Large intestine (tissue), 3 donors: ENCODE data around the gene ARID3B. TPM values are rescaled to one million over a fixed set of nuclear protein-coding genes. Genes with fewer than 3 reads are reported as not detected.

Source experiments
- DNase-seq, 2 donors: peaks; one replicate each; pipeline versions ENCODE4 v3.0.0 to v3.0.0-alpha.2; 2013
- H3K27ac ChIP-seq: one replicate; pipeline ENCODE4 v1.5.1; 2013; ENCODE audit warnings: low read length
- H3K27me3 ChIP-seq: 2 replicates; pipeline ENCODE4 v1.6.1; 2013; ENCODE audit warnings: low read length; ENCODE audit not compliant: control insufficient read depth, insufficient read depth
- H3K36me3 ChIP-seq: 2 replicates; pipeline ENCODE4 v1.6.1; 2013; ENCODE audit warnings: low read length; ENCODE audit not compliant: control insufficient read depth, insufficient read depth
- H3K4me1 ChIP-seq: one replicate; pipeline ENCODE4 v1.6.1; 2013; ENCODE audit warnings: low read length; ENCODE audit not compliant: control insufficient read depth, insufficient read depth
- H3K4me3 ChIP-seq: one replicate; pipeline ENCODE4 v1.5.1; 2013; ENCODE audit warnings: low read length
- H3K9me3 ChIP-seq: one replicate; pipeline ENCODE4 v1.6.1; 2013; ENCODE audit warnings: mild to moderate bottlenecking, low read depth, low read length, moderate library complexity; ENCODE audit not compliant: control insufficient read depth
- WGBS: methylation state at CpG from one replicate; pipeline ENCODE4 v1.1.5; 2013; ENCODE audit warnings: low lambda C conversion rate; ENCODE audit not compliant: insufficient coverage; 5-methylcytosine and 5-hydroxymethylcytosine counted together
- polyA plus RNA-seq: library from polyadenylated mRNA; unstranded; fragments of 120-200 nt; gene quantifications from one replicate; pipeline ENCODE4 v1.2.1, GENCODE V29; 2013

The ARID3B gene
- polyA plus RNA-seq, 1 donor = 13.1 TPM

DNA sequence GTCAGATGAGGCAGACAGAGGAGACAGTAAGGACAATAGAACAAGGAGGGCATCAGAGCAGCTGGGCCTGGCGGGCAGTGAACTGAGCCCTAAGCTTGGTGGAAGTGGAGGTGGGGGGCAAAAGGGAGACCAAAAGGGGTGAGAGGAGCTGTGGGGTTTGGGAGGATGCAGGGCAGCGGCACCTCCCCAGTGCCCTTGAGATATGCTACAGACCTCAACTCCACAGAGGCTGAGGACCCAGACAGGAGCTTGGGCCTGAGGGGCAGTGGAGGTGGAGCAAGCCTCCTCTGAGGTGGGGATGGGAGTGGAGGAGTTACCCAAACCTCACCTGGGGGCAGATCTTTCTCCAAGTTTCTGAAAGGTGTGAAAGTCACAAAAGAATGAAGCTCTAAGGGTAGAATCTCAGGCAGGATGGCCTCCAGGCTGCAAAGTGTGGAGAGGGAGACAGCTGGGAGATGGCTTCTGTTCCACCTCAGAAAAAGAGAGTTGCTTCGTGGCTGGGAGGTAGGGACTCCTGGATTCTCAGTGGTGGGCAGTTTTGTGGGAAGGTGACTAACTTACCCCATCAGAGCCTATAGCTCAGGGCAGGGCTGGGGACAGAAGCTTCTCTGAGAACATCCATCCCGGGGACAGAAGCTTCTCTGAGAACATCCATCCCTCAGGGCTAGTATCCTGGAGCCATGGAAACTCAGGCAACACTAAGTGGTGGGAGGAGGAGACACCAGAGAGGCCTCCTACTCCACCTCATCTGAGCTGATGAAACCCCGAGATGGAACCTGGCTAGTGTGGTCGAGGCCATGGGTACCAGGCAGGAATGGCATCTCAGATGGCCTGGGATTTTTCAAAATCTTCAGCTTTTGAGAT is 72.3 kb downstream of the ARID3B start:
- DNase-seq = no peak
- no peaks in the 10 kb centered on the region for H3K9me3 ChIP-seq
- H3K27ac ChIP-seq = no peak overlapping the region
- WGBS = no CpG with 5 or more reads among the region's 6 CpGs
- H3K4me3 ChIP-seq = no peak overlapping the region
- no peaks in the 10 kb centered on the region for H3K27me3 ChIP-seq
- H3K36me3 ChIP-seq = peaks cover 4% of the 10 kb centered on the region
- H3K4me1 ChIP-seq = peaks cover 8% of the 10 kb centered on the region

GRCh38 chr15:74613953-74614743 is 73.1 kb downstream of the ARID3B start:
- H3K4me3 ChIP-seq = peak overlapping the region; percentile 30
- no CpG with 5 or more reads among the region's 38 CpGs for WGBS
- H3K4me1 ChIP-seq = peaks cover 8% of the 10 kb centered on the region
- no peaks in the 10 kb centered on the region for H3K27me3 ChIP-seq
- H3K27ac ChIP-seq = no peak overlapping the region
- H3K9me3 ChIP-seq = no peaks in the 10 kb centered on the region
- DNase-seq = no peak
- peaks cover 11% of the 10 kb centered on the region for H3K36me3 ChIP-seq

DNA sequence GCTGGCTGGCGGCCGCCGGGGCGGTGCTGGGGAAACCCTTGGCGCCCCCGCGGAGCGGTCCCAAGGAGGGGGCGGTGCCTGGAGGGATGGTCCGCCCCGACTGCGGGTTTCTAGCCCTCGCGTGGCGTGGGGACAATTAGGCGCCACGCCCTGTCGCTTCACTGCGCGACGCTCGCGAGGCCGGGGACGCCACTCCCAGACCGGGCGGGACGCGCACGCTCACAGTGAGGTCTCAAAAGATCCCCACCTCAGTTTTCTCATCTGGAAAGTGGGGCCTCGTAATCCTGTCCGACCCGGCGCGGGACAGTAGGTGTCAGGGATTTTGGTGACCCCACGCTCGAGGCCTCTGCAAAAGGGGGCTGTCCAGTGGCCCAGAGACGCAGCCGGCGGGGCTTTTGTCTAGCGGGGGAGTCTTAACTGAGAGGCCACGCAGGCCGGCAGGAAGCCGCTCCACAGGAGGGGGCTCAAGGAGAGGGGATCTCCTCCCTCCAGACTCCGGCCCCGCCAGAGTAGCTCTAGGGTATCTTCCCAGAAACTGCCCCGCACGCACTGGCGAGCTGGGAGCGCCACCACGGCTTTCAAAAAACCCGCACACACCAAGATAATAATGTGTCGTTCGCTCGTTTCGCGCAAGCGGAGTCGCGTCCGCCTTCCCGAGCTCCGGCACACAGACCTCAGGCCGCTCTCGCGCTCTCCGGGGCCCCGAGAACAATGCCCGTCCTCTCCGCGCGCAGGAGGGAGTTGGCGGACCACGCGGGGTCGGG is 73.9 kb downstream of the ARID3B start:
- peak overlapping the region; percentile 89 for H3K27ac ChIP-seq
- DNase-seq = peak; percentile 74 to 87
- H3K4me1 ChIP-seq = peaks cover 8% of the 10 kb centered on the region
- H3K9me3 ChIP-seq = no peaks in the 10 kb centered on the region
- H3K4me3 ChIP-seq = peak overlapping the region; percentile 71
- H3K27me3 ChIP-seq = no peaks in the 10 kb centered on the region
- WGBS = no CpG with 5 or more reads among the region's 76 CpGs
- peaks cover 18% of the 10 kb centered on the region for H3K36me3 ChIP-seq

GRCh38 chr15:74615508-74616365 is 74.7 kb downstream of the ARID3B start, which contains the start of gene CLK3:
Gene CLK3 (plus strand): TSS chr15:74615836. CDS start chr15:74619197, 3,361 bp downstream.
- Histone ChIP-seq H3K27me3 (no peaks in the 10 kb centered on the region), H3K9me3 (no peaks in the 10 kb centered on the region), H3K36me3 (peaks cover 26% of the 10 kb centered on the region), H3K4me3 (peak within 1 kb of the TSS; percentile 98), H3K4me1 (peaks cover 8% of the 10 kb centered on the region), H3K27ac (peak within 1 kb of the TSS; percentile 91)
- peak; percentile 95 to 98 for DNase-seq
- no CpG with 5 or more reads among the region's 91 CpGs for WGBS

DNA sequence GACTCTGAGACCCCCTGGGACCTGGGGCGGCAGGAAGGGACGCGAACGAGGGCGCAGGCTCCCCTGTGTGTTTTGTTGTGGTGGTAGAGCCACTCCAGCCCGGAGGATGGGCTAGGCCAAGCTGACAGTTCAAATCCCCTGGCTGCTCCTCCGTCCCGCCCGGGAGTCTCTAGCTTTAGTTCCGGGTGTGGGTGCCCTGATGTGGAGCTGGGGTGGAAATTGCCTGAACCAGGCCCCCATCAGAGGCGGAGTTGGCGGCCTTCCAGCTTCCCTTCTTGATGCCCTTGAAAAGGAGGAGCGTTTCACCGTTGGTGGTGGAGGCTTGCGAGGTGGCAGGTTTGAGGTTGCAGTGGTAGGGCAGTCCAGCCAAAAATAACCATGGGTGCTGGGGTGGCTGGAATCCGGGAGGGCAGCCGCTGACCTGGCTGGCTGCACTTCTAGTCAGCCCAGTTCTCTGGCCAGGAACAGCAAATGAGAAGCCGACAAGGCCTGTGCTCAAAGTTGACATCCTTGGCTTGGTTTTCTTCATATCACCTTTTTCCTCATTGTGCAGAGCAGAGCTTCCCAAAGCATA is 75.4 kb downstream of the ARID3B start:
- H3K27ac ChIP-seq = peak overlapping the region; percentile 91
- H3K27me3 ChIP-seq = no peaks in the 10 kb centered on the region
- peak overlapping the region; percentile 98 for H3K4me3 ChIP-seq
- no CpG with 5 or more reads among the region's 18 CpGs for WGBS
- peaks cover 34% of the 10 kb centered on the region for H3K36me3 ChIP-seq
- H3K9me3 ChIP-seq = no peaks in the 10 kb centered on the region
- peaks cover 8% of the 10 kb centered on the region for H3K4me1 ChIP-seq
- DNase-seq = peak; percentile 60 to 80

GRCh38 chr15:74616996-74617395 is 76.0 kb downstream of the ARID3B start:
- no peaks in the 10 kb centered on the region for H3K27me3 ChIP-seq
- H3K4me1 ChIP-seq = peaks cover 8% of the 10 kb centered on the region
- H3K36me3 ChIP-seq = peaks cover 39% of the 10 kb centered on the region
- H3K9me3 ChIP-seq = no peaks in the 10 kb centered on the region
- H3K27ac ChIP-seq = no peak overlapping the region
- no peak for DNase-seq
- peak overlapping the region; percentile 98 for H3K4me3 ChIP-seq

DNA sequence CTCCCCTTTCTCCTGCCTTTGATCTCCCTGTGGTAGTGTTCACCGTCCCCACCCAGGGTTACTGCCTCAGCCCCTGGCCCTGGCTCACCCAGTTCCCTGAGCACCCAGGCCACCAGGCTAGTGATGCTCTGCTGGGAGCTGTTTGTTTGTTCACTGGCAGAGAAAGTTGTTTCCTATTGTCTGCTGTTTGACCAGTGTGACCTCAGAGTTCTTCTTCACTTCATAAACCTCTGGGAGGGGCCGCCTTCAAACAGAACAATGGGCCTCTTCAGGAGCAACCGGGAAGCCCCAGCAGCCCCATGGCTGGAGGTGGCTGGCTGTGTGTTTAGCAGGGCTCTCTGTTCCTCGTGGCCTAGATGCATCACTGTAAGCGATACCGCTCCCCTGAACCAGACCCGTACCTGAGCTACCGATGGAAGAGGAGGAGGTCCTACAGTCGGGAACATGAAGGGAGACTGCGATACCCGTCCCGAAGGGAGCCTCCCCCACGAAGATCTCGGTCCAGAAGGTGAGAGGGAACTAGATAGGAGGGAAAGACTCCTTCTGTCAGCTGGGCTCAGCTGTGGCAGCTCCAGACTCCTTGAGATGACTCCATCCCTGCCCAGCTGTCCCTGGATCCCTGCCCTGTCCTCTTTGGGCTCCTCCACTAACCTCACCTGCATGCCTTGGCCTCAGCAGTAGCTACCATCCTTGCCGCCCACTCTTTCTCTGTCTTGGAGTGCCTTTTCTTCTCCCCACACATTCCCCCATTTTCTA is 78.0 kb downstream of the ARID3B start:
- no peaks in the 10 kb centered on the region for H3K27me3 ChIP-seq
- no peak overlapping the region for H3K4me3 ChIP-seq
- no peak for DNase-seq
- H3K36me3 ChIP-seq = peaks cover 59% of the 10 kb centered on the region
- no CpG with 5 or more reads among the region's 15 CpGs for WGBS
- no peak overlapping the region for H3K27ac ChIP-seq
- no peaks in the 10 kb centered on the region for H3K9me3 ChIP-seq
- H3K4me1 ChIP-seq = peaks cover 8% of the 10 kb centered on the region

DNA sequence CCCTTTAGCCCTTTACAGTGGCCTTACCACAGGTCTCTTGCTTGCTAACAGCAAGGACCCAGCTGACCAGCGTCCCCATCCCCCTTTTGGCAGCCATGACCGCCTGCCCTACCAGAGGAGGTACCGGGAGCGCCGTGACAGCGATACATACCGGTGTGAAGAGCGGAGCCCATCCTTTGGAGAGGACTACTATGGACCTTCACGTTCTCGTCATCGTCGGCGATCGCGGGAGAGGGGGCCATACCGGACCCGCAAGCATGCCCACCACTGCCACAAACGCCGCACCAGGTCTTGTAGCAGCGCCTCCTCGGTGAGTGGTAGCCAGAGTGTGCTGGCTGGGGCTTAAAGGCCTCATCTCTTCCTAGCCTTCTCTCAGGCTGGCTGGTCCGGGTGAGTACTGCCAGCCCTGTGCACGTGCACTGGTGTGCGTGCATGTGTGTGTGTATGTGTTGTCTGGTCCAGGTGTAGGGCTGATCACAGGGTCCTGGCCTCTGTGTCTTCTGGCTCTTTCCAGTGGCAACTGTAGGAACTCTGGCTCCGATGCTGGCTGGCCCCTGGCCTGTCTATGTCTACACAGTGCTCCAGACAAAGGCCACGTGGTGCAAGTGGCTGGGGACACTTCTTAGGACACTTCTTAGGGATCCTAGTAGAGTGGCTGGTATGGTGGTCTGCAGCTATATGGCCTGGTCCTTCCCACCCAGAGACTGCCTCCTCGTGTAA is 79.1 kb downstream of the ARID3B start:
- Histone ChIP-seq H3K4me1 (peaks cover 8% of the 10 kb centered on the region), H3K27me3 (no peaks in the 10 kb centered on the region), H3K9me3 (no peaks in the 10 kb centered on the region), H3K36me3 (peaks cover 70% of the 10 kb centered on the region), H3K27ac (no peak overlapping the region), H3K4me3 (no peak overlapping the region)
- no CpG with 5 or more reads among the region's 27 CpGs for WGBS
- DNase-seq = no peak
